ENCODE measurements around the gene SENP3.
A peak's percentile ranks its signal among the peaks of the same experiment; 100 is the strongest.

Gene SENP3

GRCh38 chr17:7557147-7557764 lies 4.5 kb upstream of the SENP3 start:
- no peak for DNase-seq

- DNase-seq: no peak
Measured at GRCh38 chr17:7557775-7558543, 3.8 kb upstream of the SENP3 start.

- DNase-seq: no peak
Measured at GRCh38 chr17:7558544-7559319, 3.0 kb upstream of the SENP3 start, which contains the start of gene TNFSF13. Gene TNFSF13, plus strand, starts transcription at chr17:7558750. Its CDS starts 290 bp downstream, at chr17:7559040.

GRCh38 chr17:7559320-7560171 lies 2.2 kb upstream of the SENP3 start:
- DNase-seq: no peak

- DNase-seq: peak in 5 of 6 experiments; percentile 15 to 50 (median 39)
Measured at GRCh38 chr17:7560172-7561027, 1.3 kb upstream of the SENP3 start.

GRCh38 chr17:7561028-7561575 lies 617 bp upstream of the SENP3 start:
- DNase-seq: peak; percentile 65 to 86 (median 75)

GRCh38 chr17:7562208-7562605 lies 488 bp downstream of the SENP3 start:
- no peak for DNase-seq

GRCh38 chr17:7563115-7563869 lies 1.6 kb downstream of the SENP3 start:
- no peak for DNase-seq

- no peak for DNase-seq
Measured at GRCh38 chr17:7569571-7569970, 7.9 kb downstream of the SENP3 start.

GRCh38 chr17:7570351-7570750 lies 8.6 kb downstream of the SENP3 start:
- DNase-seq: no peak

GRCh38 chr17:7572338-7572587 lies 10.5 kb downstream of the SENP3 start:
- no peak for DNase-seq

GRCh38 chr17:7572588-7573323 lies 11.0 kb downstream of the SENP3 start:
- peak; percentile 99 to 100 (median 100) for DNase-seq

GRCh38 chr17:7573324-7574080 lies 11.8 kb downstream of the SENP3 start:
- peak; percentile 78 to 93 (median 88) for DNase-seq

- no peak for DNase-seq
Measured at GRCh38 chr17:7574176-7574953, 12.6 kb downstream of the SENP3 start.

- no peak for DNase-seq
Measured at GRCh38 chr17:7575481-7575883, 13.8 kb downstream of the SENP3 start.

GRCh38 chr17:7575959-7576358 lies 14.2 kb downstream of the SENP3 start:
- no peak for DNase-seq

GRCh38 chr17:7576432-7576937 lies 14.8 kb downstream of the SENP3 start:
- DNase-seq: no peak
